ENCODE results near the gene OSBPL3.
"Not testable (repeated sequence)": the region's sequence is repeated elsewhere in the genome, so short reads cannot be mapped to it uniquely, and the experiment has no call there.

OSBPL3 gene

DNA sequence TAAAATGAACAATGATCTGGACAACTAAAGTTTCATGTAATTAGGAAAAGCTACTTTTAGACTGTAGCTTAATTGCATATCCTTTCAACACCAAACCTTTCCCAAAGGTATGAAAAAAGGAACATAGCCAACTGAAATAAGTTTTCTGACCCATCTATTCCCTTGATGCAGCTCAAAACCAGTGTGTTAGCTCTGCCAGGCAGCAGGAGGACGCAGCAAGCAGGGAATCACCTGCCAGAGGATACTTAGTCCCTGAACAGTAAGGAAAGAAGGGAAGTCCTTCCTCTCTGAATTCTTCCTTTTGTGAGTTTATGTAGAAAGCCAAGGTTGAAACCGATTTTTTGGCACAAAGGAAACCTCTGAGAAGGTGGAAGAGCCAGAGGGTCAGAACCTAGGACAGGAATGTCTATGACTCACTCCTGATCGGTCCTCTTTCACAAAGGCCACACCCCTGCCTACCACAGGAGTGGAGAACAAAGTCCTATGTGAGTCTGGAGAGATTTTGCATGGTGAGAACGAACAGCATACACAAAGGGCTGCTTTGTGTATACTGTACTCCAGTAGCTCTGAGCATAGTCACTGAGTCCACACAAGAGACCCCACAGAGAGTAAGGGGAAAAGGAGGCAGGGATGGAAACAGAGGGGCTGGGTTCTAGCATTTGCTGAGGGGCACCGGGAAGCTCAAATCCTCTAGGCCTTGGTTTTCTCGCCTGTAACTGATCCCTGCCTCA is 153.9 kb downstream of the OSBPL3 start:
- DNase-seq: no peak

DNA sequence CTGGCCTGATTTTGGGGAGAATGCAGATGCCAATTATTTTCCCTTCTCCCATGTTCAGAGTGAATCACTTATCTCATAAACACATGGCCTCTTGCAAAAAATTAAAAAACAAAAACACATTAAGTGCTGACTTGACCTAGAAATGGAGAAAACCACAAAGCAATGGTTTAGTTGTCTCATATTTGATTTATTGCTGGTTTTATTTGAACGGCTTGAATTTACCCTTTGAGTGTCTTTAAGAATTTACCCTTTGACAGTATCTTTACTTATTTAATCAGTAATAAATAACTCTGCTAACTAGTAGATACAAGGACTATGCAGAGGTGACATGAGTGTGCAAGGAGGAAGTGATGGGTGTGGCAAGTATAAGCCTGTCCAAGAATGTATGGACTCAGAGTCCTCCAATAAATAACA is 154.6 kb downstream of the OSBPL3 start:
- no peak for DNase-seq

DNA sequence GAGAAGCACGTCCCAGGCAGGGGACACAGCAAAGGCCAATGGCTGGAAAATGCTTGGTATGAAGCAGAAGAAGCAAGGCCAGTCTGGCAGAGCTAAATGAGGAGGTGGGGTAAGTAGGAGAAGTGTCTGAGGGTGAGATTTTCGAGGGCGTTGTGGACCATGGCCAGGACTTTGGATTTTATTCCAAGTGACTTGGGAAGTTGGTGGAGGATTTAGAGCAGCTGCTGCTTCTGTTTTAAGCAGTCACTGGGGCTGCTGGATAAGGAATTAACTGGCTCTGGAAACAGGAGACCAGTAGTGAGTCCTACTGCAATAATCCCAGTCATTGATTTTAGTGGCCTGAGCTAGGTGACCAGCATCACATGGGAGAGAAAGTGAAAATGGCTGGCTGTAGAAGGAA is 155.1 kb downstream of the OSBPL3 start:
- no peak for DNase-seq

DNA sequence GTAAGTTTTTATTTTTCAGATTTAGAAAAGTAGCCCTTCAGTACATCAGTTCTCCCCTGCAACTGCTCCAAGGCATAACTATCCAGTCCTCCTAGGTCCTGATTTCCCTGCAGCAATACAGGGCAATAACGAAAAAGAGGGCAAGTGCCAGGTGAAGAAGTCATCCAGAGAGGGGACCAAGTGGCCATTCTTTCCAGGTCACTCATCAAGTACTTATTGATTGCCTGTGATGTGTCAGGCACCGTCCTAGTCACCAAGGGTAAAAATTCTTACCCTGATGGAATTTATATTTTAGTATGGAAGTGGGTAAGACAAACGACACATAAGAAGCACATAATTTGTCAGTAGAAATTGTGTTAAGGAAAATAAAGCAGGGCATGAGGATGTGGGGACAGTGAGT is 155.6 kb downstream of the OSBPL3 start:
- DNase-seq: no peak

GRCh38 chr7:24821754-24822054 is 158.3 kb downstream of the OSBPL3 start:
- DNase-seq: no peak

GRCh38 chr7:24821045-24821753 is 158.8 kb downstream of the OSBPL3 start:
- DNase-seq: peak; percentile 23

- peak; percentile 79 for DNase-seq
These were observed 159.3 kb downstream of the OSBPL3 start for GRCh38 chr7:24820730-24821044.

DNA sequence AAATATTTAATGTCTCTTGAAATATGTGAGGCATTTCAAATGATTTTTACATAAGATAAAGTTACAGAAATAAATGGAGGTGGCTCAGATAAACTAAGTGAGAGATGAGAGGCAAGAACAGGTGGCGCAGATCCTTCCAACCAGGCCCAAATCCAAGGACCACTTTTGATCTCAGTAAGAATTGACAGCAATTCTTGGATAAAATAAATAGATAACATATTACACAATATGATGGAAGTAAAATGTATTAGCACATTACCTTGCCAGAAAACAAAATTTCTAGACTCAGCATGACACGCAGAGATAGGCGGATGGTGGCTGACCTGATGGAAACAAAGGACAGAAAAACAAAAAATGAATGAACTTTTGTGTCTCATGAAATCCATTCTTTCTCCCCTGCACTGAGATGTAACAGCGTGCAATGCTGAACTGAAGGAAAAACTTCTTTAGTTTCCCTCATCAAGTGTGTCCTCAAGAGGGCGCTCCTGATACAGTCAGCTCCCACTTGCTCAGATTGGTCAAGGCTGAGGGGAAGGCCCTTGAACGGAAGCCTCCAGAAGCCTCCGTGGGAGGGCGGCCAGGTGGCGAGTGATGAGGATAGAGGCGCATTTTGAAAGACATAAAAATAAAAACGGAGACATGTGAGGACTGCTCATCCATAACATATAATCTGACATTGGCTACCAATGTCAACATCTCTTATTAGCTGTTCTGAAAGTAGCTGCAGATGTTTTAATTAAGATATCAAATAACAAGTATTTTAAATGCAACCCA is 159.9 kb downstream of the OSBPL3 start:
- DNase-seq: peak; percentile 90

DNA sequence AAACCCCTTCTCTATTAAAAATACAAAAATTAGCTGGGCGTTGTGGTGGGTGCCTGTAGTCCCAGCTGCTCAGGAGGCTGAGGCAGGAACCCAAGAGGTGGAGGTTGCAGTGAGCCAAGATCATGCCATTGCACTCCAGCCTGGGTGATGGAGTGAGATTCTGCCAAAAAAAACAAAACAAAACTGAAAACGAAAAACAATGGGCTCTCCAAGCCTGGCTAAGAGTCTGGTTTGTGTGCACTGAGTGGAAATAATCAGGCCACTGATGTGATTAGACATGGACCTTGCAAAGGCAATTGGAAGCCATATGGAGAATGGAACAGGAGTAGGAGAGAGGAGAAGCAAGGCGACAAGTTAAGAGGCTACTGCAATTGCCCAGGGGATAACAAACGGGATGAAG is 162.6 kb downstream of the OSBPL3 start:
- no peak for DNase-seq

- DNase-seq: no peak
These were observed 163.1 kb downstream of the OSBPL3 start for GRCh38 chr7:24816868-24817267.

DNA sequence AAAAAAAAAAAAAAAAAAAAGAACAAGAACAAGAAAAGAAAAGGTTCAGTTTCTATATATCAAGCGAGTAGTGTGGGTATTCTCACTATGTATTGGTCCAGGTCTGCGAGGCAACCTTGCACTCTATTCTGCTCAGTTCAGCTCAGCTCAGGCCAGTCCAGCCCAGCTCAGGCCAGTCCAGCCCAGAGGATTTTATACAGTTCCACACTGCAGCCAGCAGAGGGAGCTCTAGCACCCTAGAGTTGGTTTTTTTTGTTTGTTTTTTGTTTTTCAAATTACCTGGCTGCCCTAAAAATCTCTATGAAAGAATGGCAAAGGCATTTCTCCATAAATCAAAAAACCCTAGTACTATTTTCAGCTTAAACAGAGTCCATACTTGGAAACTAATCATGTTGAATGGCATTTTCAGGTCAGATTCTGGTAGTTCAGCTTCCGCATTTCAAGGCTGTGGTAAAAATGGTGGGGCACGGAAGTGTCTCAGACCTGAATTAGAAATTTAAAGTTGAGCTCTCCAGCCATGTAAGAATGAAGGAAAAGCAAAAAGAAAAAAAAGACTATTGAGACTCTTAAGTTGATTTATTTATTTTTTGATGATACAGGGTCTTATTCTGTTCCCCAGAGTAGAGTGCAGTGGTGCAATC is 167.6 kb downstream of the OSBPL3 start:
- peak; percentile 48 for DNase-seq

- no peak for DNase-seq
These were observed 171.5 kb downstream of the OSBPL3 start for GRCh38 chr7:24808518-24808917.

GRCh38 chr7:24802300-24802699 is 177.7 kb downstream of the OSBPL3 start:
- DNase-seq: no peak

DNA sequence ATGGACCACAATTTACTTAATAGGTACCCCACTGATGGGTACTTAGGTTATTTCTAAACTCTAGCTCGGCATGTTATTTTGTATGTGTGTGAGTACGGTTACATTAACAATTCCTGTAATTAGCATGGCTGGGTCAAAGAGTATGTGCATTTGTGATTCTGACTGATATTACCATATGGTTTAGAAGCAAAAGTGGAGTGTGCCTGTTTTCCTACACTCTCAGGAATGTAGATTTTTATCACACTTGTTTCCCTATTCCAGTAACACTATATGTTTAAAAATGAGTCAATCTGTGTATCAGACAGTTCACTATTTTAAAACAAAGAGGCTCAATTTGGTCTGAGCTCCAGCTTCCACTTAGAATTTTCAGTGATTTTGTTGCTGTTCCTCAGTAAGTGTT is 178.1 kb downstream of the OSBPL3 start:
- DNase-seq: no peak

- no peak for DNase-seq
These were observed 179.3 kb downstream of the OSBPL3 start for GRCh38 chr7:24800667-24801066.

DNA sequence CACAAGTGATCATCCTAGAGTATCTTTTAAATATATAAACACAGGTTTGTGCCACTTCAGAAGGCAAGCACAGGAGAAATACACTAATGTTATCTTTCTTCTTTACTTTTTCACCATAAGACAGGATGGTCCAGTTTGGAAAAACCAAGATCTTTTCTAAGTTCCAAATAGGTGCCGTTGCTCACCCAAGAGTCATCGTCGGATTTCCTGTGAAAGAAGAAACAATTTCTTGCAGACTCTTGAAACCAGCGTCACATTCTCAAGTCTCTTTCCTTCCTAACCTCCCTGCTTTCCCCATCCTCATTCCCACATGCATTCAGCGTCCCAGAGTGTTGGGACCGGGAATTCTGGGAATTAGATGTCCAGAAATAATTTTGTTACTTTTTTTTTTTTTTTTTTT is 179.9 kb downstream of the OSBPL3 start:
- no peak for DNase-seq

GRCh38 chr7:24799506-24799905 is 180.5 kb downstream of the OSBPL3 start:
- DNase-seq: no peak

- no peak for DNase-seq
These were observed 181.7 kb downstream of the OSBPL3 start for GRCh38 chr7:24798261-24798660.

- no peak for DNase-seq
These were observed 182.7 kb downstream of the OSBPL3 start for GRCh38 chr7:24797270-24797669.

DNA sequence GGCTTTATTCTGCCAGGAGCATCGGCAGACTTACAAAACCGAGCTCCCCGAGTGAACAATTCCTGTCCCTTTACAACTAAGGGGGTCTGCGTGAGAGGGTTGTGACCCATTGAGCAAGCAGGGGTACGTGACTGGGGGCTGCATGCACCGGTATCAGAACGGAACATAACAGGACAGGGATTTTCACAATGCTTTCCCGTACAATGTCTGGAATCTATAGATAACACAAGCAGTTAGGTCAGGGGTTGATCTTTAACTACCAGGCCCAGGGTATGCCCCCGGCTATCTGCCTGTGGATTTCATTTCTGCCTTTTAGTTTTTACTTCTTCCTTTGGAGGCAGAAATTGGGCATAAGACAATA is 184.6 kb downstream of the OSBPL3 start:
- DNase-seq: no peak

GRCh38 chr7:24794751-24795406 is 185.1 kb downstream of the OSBPL3 start:
- not testable (repeated sequence) for DNase-seq

DNA sequence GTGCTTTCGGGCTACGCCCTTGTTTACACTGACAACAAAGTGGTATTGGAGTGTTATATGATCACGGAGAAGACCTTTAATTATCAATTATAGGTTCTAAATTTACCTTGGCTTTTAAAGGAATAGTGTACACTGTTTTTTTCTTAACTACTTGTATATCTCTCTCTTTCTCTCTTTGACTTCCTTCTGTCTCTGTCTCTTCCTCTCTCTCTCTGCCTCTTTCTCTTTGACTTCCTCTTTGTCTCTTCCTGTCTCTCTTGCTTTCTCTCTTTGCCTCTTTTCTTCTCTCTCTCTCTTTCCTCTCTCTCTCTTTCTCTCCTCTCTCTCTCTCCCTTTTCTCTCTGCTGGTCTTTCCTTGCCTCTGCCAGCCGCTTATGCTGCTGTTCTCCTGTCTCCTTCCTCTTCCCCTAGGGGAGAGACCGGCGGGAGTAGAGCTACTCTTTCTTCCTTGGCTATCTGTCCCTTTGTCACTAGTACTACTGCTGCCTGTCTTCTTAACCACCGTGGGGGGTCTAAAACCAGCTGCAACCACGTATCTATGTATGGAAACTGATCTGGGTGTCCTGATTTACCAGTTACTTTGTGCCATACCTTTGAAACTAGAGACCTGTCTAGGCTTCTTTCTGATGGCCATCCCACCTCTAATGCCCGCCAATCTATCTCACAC is 185.9 kb downstream of the OSBPL3 start:
- DNase-seq: no peak
